Adrenal gland (tissue), 5 donors: ENCODE measurements around the gene TNFRSF1B.

ENCODE experiments used
- POLR2A ChIP-seq, 2 donors: fragments of 450-650 bp; IDR thresholded peaks; one replicate each; pipeline ENCODE4 v1.6.1; 2017; ENCODE audit warnings: antibody characterized with exemption in 2 of 2, mild to moderate bottlenecking in 2 of 2, moderate library complexity in 1 of 2
- TF ChIP-seq, protein P1 (sequence below), 6 experiments: fragments of 450-650 bp in 4 of 6; fragments of 200-600 bp in 2 of 6; sonication (generic) in 1 of 6; IDR thresholded peaks; 1 replicate in 5 of 6; 2 replicates in 1 of 6; pipeline versions ENCODE4 v1.5.1 to v1.8.0; 2016 to 2021; ENCODE audit warnings: antibody characterized with exemption in 6 of 6, mild to moderate bottlenecking in 2 of 6, moderate library complexity in 1 of 6
- donor health status: DM: no; HTN: no; CAD: no.

DNA sequence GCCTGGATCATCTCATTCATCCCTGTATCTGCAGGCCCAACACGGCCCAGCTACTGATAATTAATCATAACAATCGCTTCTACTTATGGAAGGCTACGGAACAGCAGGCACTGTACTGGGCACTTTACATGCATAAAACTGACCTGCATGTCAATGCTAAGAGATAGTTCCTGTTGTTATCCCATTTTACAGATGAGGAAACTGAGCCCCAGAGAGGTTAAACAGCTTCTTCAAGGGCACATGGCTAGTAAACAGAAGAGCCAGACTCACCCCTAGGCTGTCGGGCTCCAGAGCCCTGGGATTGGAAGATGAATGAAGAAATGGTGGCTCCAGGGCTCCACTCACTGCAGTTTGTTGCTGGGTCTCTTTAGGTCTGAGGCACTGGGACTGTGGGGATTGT is 35.8 kb downstream of the TNFRSF1B start:
- TF ChIP-seq, protein P1, sequence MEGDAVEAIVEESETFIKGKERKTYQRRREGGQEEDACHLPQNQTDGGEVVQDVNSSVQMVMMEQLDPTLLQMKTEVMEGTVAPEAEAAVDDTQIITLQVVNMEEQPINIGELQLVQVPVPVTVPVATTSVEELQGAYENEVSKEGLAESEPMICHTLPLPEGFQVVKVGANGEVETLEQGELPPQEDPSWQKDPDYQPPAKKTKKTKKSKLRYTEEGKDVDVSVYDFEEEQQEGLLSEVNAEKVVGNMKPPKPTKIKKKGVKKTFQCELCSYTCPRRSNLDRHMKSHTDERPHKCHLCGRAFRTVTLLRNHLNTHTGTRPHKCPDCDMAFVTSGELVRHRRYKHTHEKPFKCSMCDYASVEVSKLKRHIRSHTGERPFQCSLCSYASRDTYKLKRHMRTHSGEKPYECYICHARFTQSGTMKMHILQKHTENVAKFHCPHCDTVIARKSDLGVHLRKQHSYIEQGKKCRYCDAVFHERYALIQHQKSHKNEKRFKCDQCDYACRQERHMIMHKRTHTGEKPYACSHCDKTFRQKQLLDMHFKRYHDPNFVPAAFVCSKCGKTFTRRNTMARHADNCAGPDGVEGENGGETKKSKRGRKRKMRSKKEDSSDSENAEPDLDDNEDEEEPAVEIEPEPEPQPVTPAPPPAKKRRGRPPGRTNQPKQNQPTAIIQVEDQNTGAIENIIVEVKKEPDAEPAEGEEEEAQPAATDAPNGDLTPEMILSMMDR (IDR thresholded peaks at IDR 0.05), result no peak
- TF ChIP-seq POLR2A (IDR thresholded peaks at IDR 0.05), result no peak
